Measurements from ENCODE around the gene CCDC69.

CCDC69 gene

DNA sequence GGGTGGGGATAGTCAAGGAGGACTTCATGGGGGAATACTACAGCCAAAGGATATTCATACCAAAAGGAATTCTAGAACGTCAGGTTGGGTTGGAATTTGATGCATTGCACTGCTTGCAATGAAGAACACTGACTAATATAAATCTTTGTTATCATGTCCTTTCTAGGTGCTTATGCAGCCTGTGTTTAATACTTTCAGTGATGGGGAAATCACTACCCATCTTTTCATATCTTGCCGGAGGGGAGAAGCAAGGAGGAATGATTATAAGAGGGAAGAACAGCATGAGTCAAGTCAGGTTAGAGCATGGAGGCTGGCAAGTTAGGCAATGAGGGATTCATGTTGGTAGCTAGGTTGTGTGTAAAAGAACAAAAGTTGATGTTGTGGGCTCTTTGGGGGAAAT is 5.1 kb upstream of the CCDC69 start:
- Histone ChIP-seq H3K9ac (ENCODE audit: low read length) (no peak overlapping the region), H3K36me3 (ENCODE audit: low read length) (no peaks in the 10 kb centered on the region), H3K4me2 (ENCODE audit: low read depth, low read length, poor library complexity, severe bottlenecking) (no peak overlapping the region), H3F3A (ENCODE audit: insufficient read depth) (peaks cover 68% of the 10 kb centered on the region), H3K27me3 (ENCODE audit: low read length) (no peaks in the 10 kb centered on the region), H3K9me3 (ENCODE audit: insufficient read depth, low read length) (no peaks in the 10 kb centered on the region), H4K20me1 (ENCODE audit: low read depth, low read length) (no peaks in the 10 kb centered on the region), H2AFZ (ENCODE audit: low read depth, low read length, severe bottlenecking) (no peak overlapping the region), H3K9me2 (replicated peaks; ENCODE audit: insufficient read depth, low read length) (no peaks in the 10 kb centered on the region), H3K27ac (ENCODE audit: low read depth, low read length) (peak overlapping the region; percentile 49), H3K4me3 (ENCODE audit: insufficient read depth, low read length, poor library complexity, severe bottlenecking) (no peak overlapping the region), H3K79me2 (ENCODE audit: insufficient read depth, low read length) (peaks cover 1% of the 10 kb centered on the region; the same call in 1 of the 2 replicates)
- TF ChIP-seq CTCF (IDR thresholded peaks at IDR 0.05; ENCODE audit: insufficient read depth, low read length, poor library complexity, severe bottlenecking) (no peak), EZH2phosphoT487 (conservative IDR thresholded peaks at IDR 0.05; ENCODE audit: low read length) (no peak)

GRCh38 chr5:151227918-151228447 is 4.1 kb upstream of the CCDC69 start:
- Histone ChIP-seq H3K27me3 (ENCODE audit: low read length) (no peaks in the 10 kb centered on the region), H3K9me2 (replicated peaks; ENCODE audit: insufficient read depth, low read length) (no peaks in the 10 kb centered on the region), H3K9me3 (ENCODE audit: insufficient read depth, low read length) (no peaks in the 10 kb centered on the region), H3K36me3 (ENCODE audit: low read length) (no peaks in the 10 kb centered on the region), H3K4me3 (ENCODE audit: insufficient read depth, low read length, poor library complexity, severe bottlenecking) (no peak overlapping the region), H3K27ac (ENCODE audit: low read depth, low read length) (peak overlapping the region; percentile 61), H3K79me2 (ENCODE audit: insufficient read depth, low read length) (peaks cover 11% of the 10 kb centered on the region), H3K4me2 (ENCODE audit: low read depth, low read length, poor library complexity, severe bottlenecking) (no peak overlapping the region), H4K20me1 (ENCODE audit: low read depth, low read length) (no peaks in the 10 kb centered on the region), H3F3A (ENCODE audit: insufficient read depth) (peaks cover 65% of the 10 kb centered on the region), H3K9ac (ENCODE audit: low read length) (0 out of 2 replicates have a peak overlapping the region, but pooled peaks have one; percentile 11), H2AFZ (ENCODE audit: low read depth, low read length, severe bottlenecking) (peak overlapping the region; percentile 22)
- no peak for TF ChIP-seq EZH2phosphoT487 (conservative IDR thresholded peaks at IDR 0.05; ENCODE audit: low read length)
- TF ChIP-seq CTCF (IDR thresholded peaks at IDR 0.05; ENCODE audit: insufficient read depth, low read length, poor library complexity, severe bottlenecking), result no peak

GRCh38 chr5:151225475-151225874 is 1.6 kb upstream of the CCDC69 start:
- TF ChIP-seq EZH2phosphoT487 (conservative IDR thresholded peaks at IDR 0.05; ENCODE audit: low read length), result no peak
- TF ChIP-seq CTCF (IDR thresholded peaks at IDR 0.05; ENCODE audit: insufficient read depth, low read length, poor library complexity, severe bottlenecking), result no peak
- peak overlapping the region; percentile 96 for H3K4me2 ChIP-seq (ENCODE audit: low read depth, low read length, poor library complexity, severe bottlenecking)
- peaks cover 74% of the 10 kb centered on the region for H3F3A ChIP-seq (ENCODE audit: insufficient read depth)
- H3K9ac ChIP-seq (ENCODE audit: low read length), result peak overlapping the region; percentile 16
- peaks cover 36% of the 10 kb centered on the region for H3K79me2 ChIP-seq (ENCODE audit: insufficient read depth, low read length)
- peaks cover 3% of the 10 kb centered on the region; the same call in 1 of the 2 replicates for H3K36me3 ChIP-seq (ENCODE audit: low read length)
- no peaks in the 10 kb centered on the region for H3K9me3 ChIP-seq (ENCODE audit: insufficient read depth, low read length)
- H3K27ac ChIP-seq (ENCODE audit: low read depth, low read length), result peak overlapping the region; percentile 98
- H2AFZ ChIP-seq (ENCODE audit: low read depth, low read length, severe bottlenecking), result peak overlapping the region; percentile 2
- H3K9me2 ChIP-seq (replicated peaks; ENCODE audit: insufficient read depth, low read length), result no peaks in the 10 kb centered on the region
- H3K27me3 ChIP-seq (ENCODE audit: low read length), result no peaks in the 10 kb centered on the region
- H4K20me1 ChIP-seq (ENCODE audit: low read depth, low read length), result no peaks in the 10 kb centered on the region
- no peak overlapping the region for H3K4me3 ChIP-seq (ENCODE audit: insufficient read depth, low read length, poor library complexity, severe bottlenecking)
